ENCODE data around the gene TRAF3. TPM values are rescaled to one million over a fixed set of nuclear protein-coding genes. Genes with fewer than 3 reads are reported as not detected.
"Not testable (repeated sequence)": the region's sequence is repeated elsewhere in the genome, so short reads cannot be mapped to it uniquely, and the experiment has no call there.

Gene TRAF3
- total and polyA plus RNA-seq, 4 donors = 19.8 to 46.3 (median 41.9) TPM

- peaks cover 10% of the 10 kb centered on the region for H3K4me1 ChIP-seq (ENCODE audit: control insufficient read depth, insufficient read depth, low read length)
- H3K27ac ChIP-seq (ENCODE audit: low read depth, low read length) = no peak overlapping the region
- H3K4me3 ChIP-seq (ENCODE audit: low read depth, low read length) = no peak overlapping the region
- H3K27me3 ChIP-seq (ENCODE audit: control insufficient read depth, insufficient read depth, low read length) = no peaks in the 10 kb centered on the region
- no CpG with 5 or more reads among the region's 8 CpGs for WGBS (ENCODE audit: insufficient coverage)
- peaks cover 35% of the 10 kb centered on the region for H3K36me3 ChIP-seq (ENCODE audit: control insufficient read depth, insufficient read depth, low read length)
- no peaks in the 10 kb centered on the region for H3K9me3 ChIP-seq (ENCODE audit: control insufficient read depth, insufficient read depth, low read length)
- DNase-seq (ENCODE audit: low read depth in 4 of 6, low spot score in 6 of 6) = peak in 1 of 6 donors; percentile 29
Measured at GRCh38 chr14:102892651-102893050, 115.4 kb downstream of the TRAF3 start.

GRCh38 chr14:102893452-102893851 is 116.2 kb downstream of the TRAF3 start:
- DNase-seq (ENCODE audit: low read depth in 4 of 6, low spot score in 6 of 6) = peak in 5 of 6 donors; percentile 16 to 80 (median 24)
- Histone ChIP-seq H3K9me3 (ENCODE audit: control insufficient read depth, insufficient read depth, low read length) (no peaks in the 10 kb centered on the region), H3K36me3 (ENCODE audit: control insufficient read depth, insufficient read depth, low read length) (peaks cover 33% of the 10 kb centered on the region), H3K27ac (ENCODE audit: low read depth, low read length) (peak overlapping the region; percentile 42), H3K4me1 (ENCODE audit: control insufficient read depth, insufficient read depth, low read length) (peaks cover 10% of the 10 kb centered on the region), H3K27me3 (ENCODE audit: control insufficient read depth, insufficient read depth, low read length) (no peaks in the 10 kb centered on the region), H3K4me3 (ENCODE audit: low read depth, low read length) (no peak overlapping the region)
- WGBS (ENCODE audit: insufficient coverage) = 62% methylated on average over 9 of the region's 9 CpGs

GRCh38 chr14:102896735-102897134 is 119.5 kb downstream of the TRAF3 start:
- not testable (repeated sequence) for H3K4me3 ChIP-seq (ENCODE audit: low read depth, low read length); H3K9me3 ChIP-seq (ENCODE audit: control insufficient read depth, insufficient read depth, low read length); H3K27me3 ChIP-seq (ENCODE audit: control insufficient read depth, insufficient read depth, low read length); H3K27ac ChIP-seq (ENCODE audit: low read depth, low read length); DNase-seq (ENCODE audit: low read depth in 4 of 6, low spot score in 6 of 6)
- Histone ChIP-seq H3K4me1 (ENCODE audit: control insufficient read depth, insufficient read depth, low read length) (peaks cover 13% of the 10 kb centered on the region), H3K36me3 (ENCODE audit: control insufficient read depth, insufficient read depth, low read length) (peaks cover 55% of the 10 kb centered on the region)

GRCh38 chr14:102897299-102898027 is 120.2 kb downstream of the TRAF3 start:
- H3K4me3 ChIP-seq (ENCODE audit: low read depth, low read length) = no peak overlapping the region
- peaks cover 13% of the 10 kb centered on the region for H3K4me1 ChIP-seq (ENCODE audit: control insufficient read depth, insufficient read depth, low read length)
- peaks cover 57% of the 10 kb centered on the region for H3K36me3 ChIP-seq (ENCODE audit: control insufficient read depth, insufficient read depth, low read length)
- no peak overlapping the region for H3K27ac ChIP-seq (ENCODE audit: low read depth, low read length)
- no peak for DNase-seq (ENCODE audit: low read depth in 4 of 6, low spot score in 6 of 6)
- H3K9me3 ChIP-seq (ENCODE audit: control insufficient read depth, insufficient read depth, low read length) = no peaks in the 10 kb centered on the region
- WGBS (ENCODE audit: insufficient coverage) = 97% methylated on average over 5 of the region's 14 CpGs
- no peaks in the 10 kb centered on the region for H3K27me3 ChIP-seq (ENCODE audit: control insufficient read depth, insufficient read depth, low read length)

- 93% methylated on average over 5 of the region's 6 CpGs for WGBS (ENCODE audit: insufficient coverage)
- no peak overlapping the region for H3K4me3 ChIP-seq (ENCODE audit: low read depth, low read length)
- no peak overlapping the region for H3K27ac ChIP-seq (ENCODE audit: low read depth, low read length)
- no peaks in the 10 kb centered on the region for H3K9me3 ChIP-seq (ENCODE audit: control insufficient read depth, insufficient read depth, low read length)
- no peaks in the 10 kb centered on the region for H3K27me3 ChIP-seq (ENCODE audit: control insufficient read depth, insufficient read depth, low read length)
- H3K36me3 ChIP-seq (ENCODE audit: control insufficient read depth, insufficient read depth, low read length) = peaks cover 61% of the 10 kb centered on the region
- peaks cover 9% of the 10 kb centered on the region for H3K4me1 ChIP-seq (ENCODE audit: control insufficient read depth, insufficient read depth, low read length)
- DNase-seq (ENCODE audit: low read depth in 4 of 6, low spot score in 6 of 6) = no peak
Measured at GRCh38 chr14:102898298-102898697, 121.0 kb downstream of the TRAF3 start.

GRCh38 chr14:102898776-102899515 is 121.7 kb downstream of the TRAF3 start:
- 88% methylated on average over 17 of the region's 18 CpGs for WGBS (ENCODE audit: insufficient coverage)
- no peak overlapping the region for H3K4me3 ChIP-seq (ENCODE audit: low read depth, low read length)
- no peaks in the 10 kb centered on the region for H3K9me3 ChIP-seq (ENCODE audit: control insufficient read depth, insufficient read depth, low read length)
- DNase-seq (ENCODE audit: low read depth in 4 of 6, low spot score in 6 of 6) = no peak
- no peaks in the 10 kb centered on the region for H3K27me3 ChIP-seq (ENCODE audit: control insufficient read depth, insufficient read depth, low read length)
- no peak overlapping the region for H3K27ac ChIP-seq (ENCODE audit: low read depth, low read length)
- H3K4me1 ChIP-seq (ENCODE audit: control insufficient read depth, insufficient read depth, low read length) = peaks cover 3% of the 10 kb centered on the region
- H3K36me3 ChIP-seq (ENCODE audit: control insufficient read depth, insufficient read depth, low read length) = peaks cover 64% of the 10 kb centered on the region

- peaks cover 3% of the 10 kb centered on the region for H3K4me1 ChIP-seq (ENCODE audit: control insufficient read depth, insufficient read depth, low read length)
- H3K4me3 ChIP-seq (ENCODE audit: low read depth, low read length) = no peak overlapping the region
- H3K36me3 ChIP-seq (ENCODE audit: control insufficient read depth, insufficient read depth, low read length) = peaks cover 68% of the 10 kb centered on the region
- H3K9me3 ChIP-seq (ENCODE audit: control insufficient read depth, insufficient read depth, low read length) = no peaks in the 10 kb centered on the region
- H3K27me3 ChIP-seq (ENCODE audit: control insufficient read depth, insufficient read depth, low read length) = no peaks in the 10 kb centered on the region
- 91% methylated on average over 3 of the region's 8 CpGs for WGBS (ENCODE audit: insufficient coverage)
- no peak for DNase-seq (ENCODE audit: low read depth in 4 of 6, low spot score in 6 of 6)
- H3K27ac ChIP-seq (ENCODE audit: low read depth, low read length) = no peak overlapping the region
Measured at GRCh38 chr14:102899516-102899900, 122.3 kb downstream of the TRAF3 start.

GRCh38 chr14:102900631-102901571 is 123.7 kb downstream of the TRAF3 start:
- Histone ChIP-seq H3K9me3 (ENCODE audit: control insufficient read depth, insufficient read depth, low read length) (no peaks in the 10 kb centered on the region), H3K27me3 (ENCODE audit: control insufficient read depth, insufficient read depth, low read length) (no peaks in the 10 kb centered on the region), H3K36me3 (ENCODE audit: control insufficient read depth, insufficient read depth, low read length) (peaks cover 74% of the 10 kb centered on the region), H3K4me3 (ENCODE audit: low read depth, low read length) (no peak overlapping the region), H3K4me1 (ENCODE audit: control insufficient read depth, insufficient read depth, low read length) (peaks cover 3% of the 10 kb centered on the region), H3K27ac (ENCODE audit: low read depth, low read length) (no peak overlapping the region)
- peak in 2 of 6 donors; percentile 22 to 46 for DNase-seq (ENCODE audit: low read depth in 4 of 6, low spot score in 6 of 6)
- WGBS (ENCODE audit: insufficient coverage) = 78% methylated on average over 37 of the region's 39 CpGs

- H3K27me3 ChIP-seq (ENCODE audit: control insufficient read depth, insufficient read depth, low read length) = no peaks in the 10 kb centered on the region
- no peak overlapping the region for H3K4me3 ChIP-seq (ENCODE audit: low read depth, low read length)
- peaks cover 3% of the 10 kb centered on the region for H3K4me1 ChIP-seq (ENCODE audit: control insufficient read depth, insufficient read depth, low read length)
- no peaks in the 10 kb centered on the region for H3K9me3 ChIP-seq (ENCODE audit: control insufficient read depth, insufficient read depth, low read length)
- H3K27ac ChIP-seq (ENCODE audit: low read depth, low read length) = no peak overlapping the region
- no peak for DNase-seq (ENCODE audit: low read depth in 4 of 6, low spot score in 6 of 6)
- peaks cover 76% of the 10 kb centered on the region for H3K36me3 ChIP-seq (ENCODE audit: control insufficient read depth, insufficient read depth, low read length)
- WGBS (ENCODE audit: insufficient coverage) = 96% methylated on average over 4 of the region's 4 CpGs
Measured at GRCh38 chr14:102901633-102902032, 124.4 kb downstream of the TRAF3 start.
